H1 (cell line): Measurements from ENCODE around the gene TEX22. TPM values are rescaled to one million over a fixed set of nuclear protein-coding genes. Genes with fewer than 3 reads are reported as not detected.

ENCODE experiments used
- CTCF ChIA-PET: fragments of 300-600 bp; sonication (Branson Sonifier 250); formaldehyde crosslinking; loops from one replicate; lab custom pipeline; 2021; ENCODE audit not compliant: partially characterized antibody; lab: Charles Lee
- POLR2A ChIA-PET: fragments of 300-600 bp; sonication (Branson Sonifier 250); formaldehyde crosslinking; loops from one replicate; lab custom pipeline; 2021; ENCODE audit warnings: inconsistent platforms; ENCODE audit not compliant: partially characterized antibody; lab: Charles Lee
- DNase-seq, 2 experiments: peaks; one replicate each; pipeline versions ENCODE4 v3.0.0 to v3.0.0-alpha.2; 2010 to 2022; ENCODE audit warnings: low spot score in 2 of 2, low read depth in 1 of 2, mixed read lengths in 1 of 2
- FAIRE-seq: peaks from 2 replicates; lab custom pipeline; 2011; peaks lifted over from hg19 to GRCh38; lab: Jason Lieb, UNC
- H2AFZ ChIP-seq: 2 replicates; pipeline ENCODE4 v1.8.1; 2012; ENCODE audit warnings: low read length, inconsistent platforms
- H2AK5ac ChIP-seq: 2 replicates; pipeline ENCODE4 v1.6.1; 2013; ENCODE audit warnings: low read depth, low read length
- H2BK120ac ChIP-seq: replicated peaks from 2 replicates; pipeline ENCODE3; 2013; ENCODE audit warnings: low read depth, low read length, inconsistent platforms
- H2BK12ac ChIP-seq: 2 replicates; pipeline ENCODE4 v1.6.1; 2013; ENCODE audit warnings: low read depth, low read length
- H2BK15ac ChIP-seq: 2 replicates; pipeline ENCODE4 v1.6.1; 2013; ENCODE audit warnings: low read length
- H2BK20ac ChIP-seq: 2 replicates; pipeline ENCODE4 v1.6.1; 2013; ENCODE audit warnings: low read length
- H2BK5ac ChIP-seq: 2 replicates; pipeline ENCODE4 v1.6.1; 2013; ENCODE audit warnings: low read depth, low read length
- H3K14ac ChIP-seq: 2 replicates; pipeline ENCODE4 v1.6.1; 2013; ENCODE audit warnings: inconsistent platforms; ENCODE audit not compliant: insufficient read length
- H3K18ac ChIP-seq: 2 replicates; pipeline ENCODE4 v1.6.1; 2013; ENCODE audit warnings: low read length; ENCODE audit errors: extremely low read depth
- H3K23ac ChIP-seq: 2 replicates; pipeline ENCODE4 v1.6.1; 2013; ENCODE audit warnings: inconsistent platforms; ENCODE audit not compliant: insufficient read length
- H3K23me2 ChIP-seq: 2 replicates; pipeline ENCODE4 v1.6.1; 2013; ENCODE audit warnings: low read depth, low read length
- H3K27ac ChIP-seq: 2 replicates; pipeline ENCODE4 v1.6.1; 2011; ENCODE audit warnings: low read depth, low read length, inconsistent platforms
- H3K27me3 ChIP-seq, 4 experiments: replicated peaks in 1 of 4; 1 replicate in 1 of 4; 2 replicates in 3 of 4; pipeline versions ENCODE4 v1.6.1 to v1.8.1; 2011 to 2013; ENCODE audit warnings: low read length in 3 of 4, mild to moderate bottlenecking in 3 of 4, inconsistent platforms in 2 of 4, mixed read lengths in 2 of 4, moderate library complexity in 1 of 4; ENCODE audit not compliant: control insufficient read depth in 3 of 4, insufficient read depth in 3 of 4; ENCODE audit errors: extremely low read depth in 1 of 4
- H3K36me3 ChIP-seq, 4 experiments: 2 replicates each; pipeline versions ENCODE4 v1.6.1 to v1.8.1; 2011 to 2013; ENCODE audit warnings: mild to moderate bottlenecking in 4 of 4, low read length in 3 of 4, moderate library complexity in 2 of 4, control low read depth in 1 of 4, inconsistent platforms in 1 of 4; ENCODE audit not compliant: insufficient read depth in 4 of 4, control insufficient read depth in 2 of 4
- H3K4ac ChIP-seq: replicated peaks from 2 replicates; pipeline ENCODE3; 2013; ENCODE audit warnings: low read length, low read depth, mixed read lengths, inconsistent platforms; ENCODE audit not compliant: insufficient read length
- H3K4me1 ChIP-seq, 4 experiments: replicated peaks in 1 of 4; 1 replicate in 1 of 4; 2 replicates in 3 of 4; pipeline versions ENCODE4 v1.6.1 to v1.8.1; 2011 to 2013; ENCODE audit warnings: low read length in 3 of 4, inconsistent platforms in 2 of 4, mixed read lengths in 1 of 4; ENCODE audit not compliant: insufficient read depth in 4 of 4, control insufficient read depth in 3 of 4
- H3K4me2 ChIP-seq, 2 experiments: 2 replicates each; pipeline versions ENCODE4 v1.6.1 to v1.8.1; 2011 to 2013; ENCODE audit warnings: low read depth in 2 of 2, low read length in 2 of 2, control low read depth in 1 of 2, inconsistent platforms in 1 of 2, mild to moderate bottlenecking in 1 of 2; ENCODE audit not compliant: insufficient read depth in 1 of 2
- H3K4me3 ChIP-seq, 4 experiments: fragments of 200-600, 300-600 bp in 1 of 4; sonication (generic), shearing (Covaris generic), sonication (Bioruptor Twin) in 1 of 4; 2 replicates each; pipeline versions ENCODE4 v1.5.1 to v1.8.1; 2011 to 2016; ENCODE audit warnings: low read length in 4 of 4, low read depth in 3 of 4, control low read depth in 2 of 4, inconsistent platforms in 2 of 4, mild to moderate bottlenecking in 2 of 4, mixed read lengths in 1 of 4, moderate library complexity in 1 of 4; ENCODE audit not compliant: insufficient read depth in 2 of 4; ENCODE audit errors: extremely low read depth in 1 of 4
- H3K56ac ChIP-seq: replicated peaks from 2 replicates; pipeline ENCODE3; 2013; ENCODE audit warnings: low read depth, mild to moderate bottlenecking, mixed read lengths, low read length, inconsistent platforms; ENCODE audit not compliant: insufficient read length
- H3K79me1 ChIP-seq: 2 replicates; pipeline ENCODE4 v1.6.1; 2013; ENCODE audit warnings: low read depth, low read length, control low read depth
- H3K79me2 ChIP-seq, 2 experiments: 2 replicates each; pipeline versions ENCODE4 v1.6.1 to v1.8.1; 2012 to 2013; ENCODE audit warnings: low read length in 2 of 2, mild to moderate bottlenecking in 2 of 2, inconsistent platforms in 1 of 2; ENCODE audit not compliant: insufficient read depth in 2 of 2, control insufficient read depth in 1 of 2
- H3K9ac ChIP-seq, 4 experiments: replicated peaks in 1 of 4; 1 replicate in 1 of 4; 2 replicates in 3 of 4; pipeline versions ENCODE4 v1.6.1 to v1.8.1; 2011 to 2013; ENCODE audit warnings: low read depth in 3 of 4, low read length in 3 of 4, control low read depth in 2 of 4, mild to moderate bottlenecking in 2 of 4, moderate library complexity in 2 of 4, inconsistent platforms in 1 of 4; ENCODE audit errors: extremely low read depth in 1 of 4
- H3K9me3 ChIP-seq, 2 experiments: 2 replicates each; pipeline versions ENCODE4 v1.6.1 to v1.8.1; 2012 to 2013; ENCODE audit warnings: mild to moderate bottlenecking in 2 of 2, moderate library complexity in 2 of 2, control low read depth in 1 of 2, inconsistent platforms in 1 of 2, low read depth in 1 of 2, low read length in 1 of 2, mixed read lengths in 1 of 2; ENCODE audit not compliant: insufficient read depth in 2 of 2
- H4K20me1 ChIP-seq, 2 experiments: replicated peaks in 1 of 2; 2 replicates each; pipeline versions ENCODE3 to v1.8.1; 2011 to 2013; ENCODE audit warnings: inconsistent platforms in 2 of 2, low read length in 2 of 2, mild to moderate bottlenecking in 1 of 2; ENCODE audit not compliant: insufficient read depth in 2 of 2, control insufficient read depth in 1 of 2
- H4K5ac ChIP-seq: 2 replicates; pipeline ENCODE4 v1.6.1; 2013; ENCODE audit warnings: low read length, low read depth, mixed read lengths, inconsistent platforms; ENCODE audit not compliant: insufficient read length
- H4K8ac ChIP-seq: 2 replicates; pipeline ENCODE4 v1.8.0; 2013; ENCODE audit warnings: mild to moderate bottlenecking, moderate library complexity, low read length, inconsistent platforms; ENCODE audit not compliant: insufficient read depth; ENCODE audit errors: extremely low read depth
- H4K91ac ChIP-seq: replicated peaks from 2 replicates; pipeline ENCODE3; 2013; ENCODE audit warnings: low read length, mixed read lengths, inconsistent platforms; ENCODE audit not compliant: insufficient read length
- BACH1 ChIP-seq: IDR thresholded peaks from 2 replicates; pipeline ENCODE4 v1.6.1; 2012; ENCODE audit warnings: low read length, improper control_type of control experiment
- EZH2 ChIP-seq: fragments of 200-600 bp; sonication (generic); IDR thresholded peaks from 2 replicates; pipeline ENCODE4 v1.7.1; 2012; ENCODE audit warnings: low read depth, mild to moderate bottlenecking, moderate library complexity, low read length, inconsistent platforms; ENCODE audit not compliant: severe bottlenecking
- PHF8 ChIP-seq: fragments of 200-600 bp; sonication (generic); conservative IDR thresholded peaks from 2 replicates; pipeline ENCODE4 v1.7.1; 2012; ENCODE audit warnings: low read depth, mild to moderate bottlenecking, inconsistent platforms, low read length, moderate library complexity
- RNF2 ChIP-seq: fragments of 200-900, 300-1000 bp; sonication (generic); IDR thresholded peaks from 2 replicates; pipeline ENCODE4 v1.7.1; 2016; ENCODE audit warnings: borderline replicate concordance, low read depth, mild to moderate bottlenecking, antibody characterized with exemption, low read length; ENCODE audit not compliant: poor library complexity, severe bottlenecking; ENCODE audit errors: missing control alignments
- WGBS, 2 experiments: shearing (Covaris generic) in 1 of 2; methylation state at CpG; one replicate each; pipeline versions ENCODE4 v1.1.6 to v1.1.7; 2013 to 2015; ENCODE audit warnings: low lambda C conversion rate in 2 of 2, mixed read lengths in 2 of 2, inconsistent platforms in 1 of 2, low coverage in 1 of 2, missing lambda C conversion rate in 1 of 2; ENCODE audit not compliant: insufficient replicate concordance in 2 of 2, insufficient coverage in 1 of 2, insufficient read length in 1 of 2; ENCODE audit errors: extremely low coverage in 1 of 2, missing lambda C conversion rate in 1 of 2; 5-methylcytosine and 5-hydroxymethylcytosine counted together
- polyA plus RNA-seq, 7 experiments: library from polyadenylated mRNA; depleted of rRNA in 3 of 7; stranded (reverse) in 5 of 7; unstranded in 2 of 7; fragments of >200 nt in 5 of 7; fragments of 200-250 nt in 2 of 7; gene quantifications; 1 replicate in 5 of 7; 2 replicates in 1 of 7; 4 replicates in 1 of 7; pipeline versions ENCODE4 v1.2.1 to v1.2.3, GENCODE V29; 2011 to 2013; ENCODE audit warnings: missing spikeins in 2 of 7, mixed read lengths in 2 of 7
- total RNA-seq: library from RNA; stranded (reverse); fragmentation: NEBNext Ultra II Directional; extraction: Animal tissue kit (Norgen Biotek cat#: 25700); gene quantifications from 2 replicates; pipeline ENCODE4 v1.2.1, GENCODE V29; 2021

TEX22 gene
- total and polyA plus RNA-seq, 2 of the 8 experiments (the other 6 are each of a cell fraction or from before 2014, with no cell fraction given) = 0.24 to 0.39 TPM

DNA sequence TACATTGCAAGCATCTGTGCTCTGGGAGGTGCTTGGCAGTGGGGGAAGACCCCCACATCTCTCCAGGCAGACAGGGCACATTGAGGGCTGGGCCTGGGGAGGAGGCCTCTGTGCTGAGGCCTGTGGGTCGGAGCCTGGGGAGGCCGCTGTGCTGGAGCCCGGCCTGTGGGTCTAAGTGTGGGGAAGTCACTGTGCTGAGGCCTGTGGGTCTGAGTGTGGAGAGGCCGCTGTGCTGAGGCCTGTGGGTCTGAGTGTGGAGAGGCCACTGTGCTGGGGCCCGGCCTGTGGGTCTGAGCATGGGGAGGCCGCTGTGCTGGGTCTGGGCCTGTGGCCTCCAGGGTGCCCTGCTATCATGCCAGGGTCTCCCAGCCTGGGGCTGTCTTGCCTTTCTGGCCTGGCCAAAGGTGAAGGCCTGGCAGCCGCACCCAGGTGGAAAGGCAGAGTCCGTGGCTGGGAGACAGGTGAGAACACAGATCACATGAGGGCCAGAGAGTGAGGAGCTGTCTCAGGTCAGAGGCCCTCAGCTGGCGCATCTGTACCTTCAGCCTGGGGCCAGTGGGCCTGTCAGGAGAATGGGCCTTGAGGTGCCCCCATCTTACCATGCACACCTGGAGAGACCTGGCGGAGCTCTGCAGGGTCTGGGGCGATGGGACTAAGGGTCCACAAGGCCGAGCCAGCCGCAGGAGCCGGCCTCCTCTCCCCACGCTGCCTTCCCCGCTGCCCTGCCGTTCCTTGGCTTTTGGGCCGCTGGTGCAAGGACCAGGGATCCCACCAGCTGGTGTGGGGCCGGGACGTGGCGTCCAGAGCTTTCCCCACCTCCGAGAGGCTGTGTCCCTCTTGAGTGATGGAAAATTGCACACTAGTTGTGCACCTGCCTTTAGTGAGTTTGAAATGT is 57.7 kb downstream of the TEX22 start:
- H3K27ac ChIP-seq = no peak overlapping the region
- WGBS, 2 experiments = 92% methylated on average over 21 of the region's 22 CpGs; no CpG with 5 or more reads in 1 of the 2 experiments
- no peak overlapping the region for H3K4me2 ChIP-seq
- TF ChIP-seq RNF2 (no peak), BACH1 (no peak), EZH2 (no peak), PHF8 (no peak)

More for the DNA sequence above, 57.7 kb downstream of the TEX22 start:
- no peaks in the 10 kb centered on the region for H3K27me3 ChIP-seq
- ChIA-PET CTCF (interaction anchor here (0.7 to 3.9 kb wide), 10 partner anchors 10 to 85 kb away, joined by 3 to 27 read pairs (median 6); no protein-coding TSS in a partner anchor), POLR2A (interaction anchor here (1.5 kb wide), 2 partner anchors 16 to 67 kb away, joined by 3 to 6 read pairs; no protein-coding TSS in a partner anchor)
- peaks cover 9 to 18% of the 10 kb centered on the region in 2 experiments for H4K20me1 ChIP-seq
- no peak overlapping the region for H3K14ac ChIP-seq
- H3K4ac ChIP-seq = no peak overlapping the region
- H3K4me3 ChIP-seq = no peak overlapping the region
- no peaks in the 10 kb centered on the region for H3K9me3 ChIP-seq
- no peak overlapping the region; the same call in 1 of the 2 replicates for H2BK5ac ChIP-seq
- peaks cover 23 to 70% (median 43%) of the 10 kb centered on the region in 4 experiments for H3K36me3 ChIP-seq
- no peak overlapping the region for H3K18ac ChIP-seq
- H2BK20ac ChIP-seq = no peak overlapping the region
- H3K9ac ChIP-seq = no peak overlapping the region
- H3K23ac ChIP-seq = no peak overlapping the region
- H4K91ac ChIP-seq = no peak overlapping the region
- H3K23me2 ChIP-seq = no peaks in the 10 kb centered on the region
- H4K8ac ChIP-seq = no peak overlapping the region
- no peak overlapping the region for H4K5ac ChIP-seq
- H3K79me1 ChIP-seq = peaks cover 2% of the 10 kb centered on the region; the same call in 1 of the 2 replicates
- no peak for FAIRE-seq
- H3K79me2 ChIP-seq = no peaks in the 10 kb centered on the region; a peak in 1 of 4 replicates
- H3K4me1 ChIP-seq = 0 out of 7 replicates have a peak, but pooled peaks cover 0 to 2% (median 0%) of the 10 kb centered on the region in 4 experiments
- DNase-seq = no peak
- H3K56ac ChIP-seq = no peak overlapping the region
- no peak overlapping the region for H2BK12ac ChIP-seq
- H2BK120ac ChIP-seq = no peak overlapping the region
- H2AFZ ChIP-seq = no peak overlapping the region
- no peak overlapping the region for H2BK15ac ChIP-seq
- no peak overlapping the region for H2AK5ac ChIP-seq
